LHCN-M2 (cell line): ENCODE measurements around the gene SMIM24. TPM values are rescaled to one million over a fixed set of nuclear protein-coding genes. Genes with fewer than 3 reads are reported as not detected.

Experiments
- DNase-seq: peaks from one replicate; pipeline ENCODE4 v3.0.0-alpha.2; 2012; ENCODE audit warnings: low read depth
- total RNA-seq: library from RNA; depleted of rRNA; stranded (reverse); fragments of >200 nt; gene quantifications from 2 replicates; pipeline ENCODE4 v1.2.3, GENCODE V29; 2014

Gene SMIM24
- total RNA-seq, 1 experiment from 2014 or later, result 0.40 TPM

- DNase-seq, result no peak
These were observed 17.6 kb upstream of the SMIM24 start for GRCh38 chr19:3497757-3498520.

GRCh38 chr19:3496392-3497273 is 16.3 kb upstream of the SMIM24 start:
- DNase-seq, result no peak

- no peak for DNase-seq
These were observed 14.2 kb upstream of the SMIM24 start for GRCh38 chr19:3494559-3494958.

GRCh38 chr19:3494051-3494450 is 13.7 kb upstream of the SMIM24 start:
- no peak for DNase-seq

GRCh38 chr19:3493651-3494050 is 13.3 kb upstream of the SMIM24 start:
- DNase-seq, result no peak

- DNase-seq, result no peak
These were observed 12.6 kb upstream of the SMIM24 start for GRCh38 chr19:3492919-3493318.

GRCh38 chr19:3492131-3492839 is 12.0 kb upstream of the SMIM24 start:
- DNase-seq, result no peak

GRCh38 chr19:3491396-3492119 is 11.2 kb upstream of the SMIM24 start:
- DNase-seq, result no peak

- no peak for DNase-seq
These were observed 2.9 kb upstream of the SMIM24 start, which contains the start of gene SMIM44 for GRCh38 chr19:3483226-3483628. SMIM44 (minus strand) TSS chr19:3483441; CDS start chr19:3483403, 38 bp downstream.

GRCh38 chr19:3482507-3483225 is 2.3 kb upstream of the SMIM24 start:
- no peak for DNase-seq

- no peak for DNase-seq
These were observed 1.1 kb upstream of the SMIM24 start for GRCh38 chr19:3481241-3482090.

- DNase-seq, result no peak
These were observed 500 bp downstream of the SMIM24 start for GRCh38 chr19:3479834-3480215.

- peak; percentile 41 for DNase-seq
These were observed 1.0 kb downstream of the SMIM24 start for GRCh38 chr19:3479177-3479833.

GRCh38 chr19:3478409-3479176 is 1.7 kb downstream of the SMIM24 start:
- no peak for DNase-seq

GRCh38 chr19:3477951-3478350 is 2.4 kb downstream of the SMIM24 start:
- DNase-seq, result no peak

GRCh38 chr19:3477506-3477905 is 2.8 kb downstream of the SMIM24 start:
- DNase-seq, result no peak

GRCh38 chr19:3476830-3477229 is 3.5 kb downstream of the SMIM24 start:
- no peak for DNase-seq

GRCh38 chr19:3475449-3475848 is 4.9 kb downstream of the SMIM24 start:
- DNase-seq, result no peak
